GM23338 (cell line): ENCODE measurements around the gene C1orf50. TPM values are rescaled to one million over a fixed set of nuclear protein-coding genes. Genes with fewer than 3 reads are reported as not detected.
A peak's percentile ranks its signal among the peaks of the same experiment; 100 is the strongest.

Experiments
- ATAC-seq: fragments of 200-7000 bp; cut with Tn5 transposase; 3 replicates; pipeline ENCODE4 v1.9.1; 2020
- DNase-seq: peaks from one replicate; pipeline ENCODE4 v3.0.0-alpha.2; 2015; ENCODE audit warnings: low spot score
- H2AFZ ChIP-seq: fragments of 200-600 bp; sonication (generic); 2 replicates; pipeline ENCODE4 v1.8.0; 2016; ENCODE audit warnings: antibody characterized with exemption, mild to moderate bottlenecking, moderate library complexity
- H3F3A ChIP-seq: fragments of 200-600 bp; sonication (generic); replicated peaks from 2 replicates; pipeline ENCODE4 v1.8.0; 2017; ENCODE audit warnings: antibody characterized with exemption, mixed run types, low read depth
- H3K27ac ChIP-seq: fragments of 200-600 bp; sonication (generic); 2 replicates; pipeline ENCODE4 v1.6.1; 2016; ENCODE audit warnings: low read depth
- H3K27me3 ChIP-seq: fragments of 200-600 bp; sonication (generic); 2 replicates; pipeline ENCODE4 v1.8.0; 2016; ENCODE audit warnings: mild to moderate bottlenecking, mixed run types, moderate library complexity; ENCODE audit not compliant: insufficient read depth
- H3K36me3 ChIP-seq: fragments of 200-600 bp; sonication (generic); 2 replicates; pipeline ENCODE4 v1.8.0; 2016; ENCODE audit warnings: mild to moderate bottlenecking; ENCODE audit not compliant: insufficient read depth
- H3K4me1 ChIP-seq: fragments of 200-600 bp; sonication (generic); 2 replicates; pipeline ENCODE4 v1.8.0; 2016; ENCODE audit warnings: mild to moderate bottlenecking, moderate library complexity; ENCODE audit not compliant: insufficient read depth
- H3K4me2 ChIP-seq: fragments of 200-600 bp; sonication (generic); 2 replicates; pipeline ENCODE4 v1.7.1; 2017; ENCODE audit warnings: mixed run types
- H3K4me3 ChIP-seq: fragments of 200-600 bp; sonication (generic); 2 replicates; pipeline ENCODE4 v1.6.1; 2016; ENCODE audit warnings: mixed run types
- H3K79me2 ChIP-seq: fragments of 200-600 bp; sonication (generic); replicated peaks from 2 replicates; pipeline ENCODE4 v1.8.0; 2017; ENCODE audit warnings: mild to moderate bottlenecking; ENCODE audit not compliant: insufficient read depth
- H3K9me2 ChIP-seq: fragments of 200-600 bp; sonication (generic); 2 replicates; pipeline ENCODE4 v1.8.0; 2017; ENCODE audit not compliant: insufficient read depth
- H4K20me1 ChIP-seq: fragments of 200-600 bp; sonication (generic); replicated peaks from 2 replicates; pipeline ENCODE4 v1.8.0; 2017; ENCODE audit warnings: mild to moderate bottlenecking; ENCODE audit not compliant: insufficient read depth
- H3K27ac Mint-ChIP-seq: 2 replicates; pipeline ENCODE4 v1.8.0; 2020; ENCODE audit warnings: inconsistent platforms, mild to moderate bottlenecking, moderate library complexity, mixed read lengths
- H3K27me3 Mint-ChIP-seq: 3 replicates; pipeline ENCODE4 v1.8.0; 2022; ENCODE audit warnings: low read depth, mild to moderate bottlenecking, moderate library complexity, mixed read lengths, inconsistent platforms; ENCODE audit not compliant: insufficient read depth, poor library complexity
- H3K36me3 Mint-ChIP-seq: 3 replicates; pipeline ENCODE4 v1.8.0; 2021; ENCODE audit warnings: low read depth, mild to moderate bottlenecking, inconsistent platforms, moderate library complexity, mixed read lengths
- H3K4me1 Mint-ChIP-seq: 3 replicates; pipeline ENCODE4 v1.8.0; 2020; ENCODE audit warnings: mild to moderate bottlenecking, inconsistent platforms, mixed read lengths
- H3K4me3 Mint-ChIP-seq: 3 replicates; pipeline ENCODE4 v1.8.0; 2021; ENCODE audit warnings: moderate library complexity, mild to moderate bottlenecking, inconsistent platforms, mixed read lengths
- H3K9me3 Mint-ChIP-seq: 3 replicates; pipeline ENCODE4 v1.8.0; 2020; ENCODE audit warnings: moderate library complexity, mild to moderate bottlenecking, inconsistent platforms, mixed read lengths
- CREB1 ChIP-seq: fragments of 250-450 bp; sonication (Bioruptor Pico); IDR thresholded peaks from 2 replicates; pipeline ENCODE4 v1.5.0; 2020; ENCODE audit warnings: low read depth, mild to moderate bottlenecking, moderate library complexity
- CTCF ChIP-seq, 2 experiments: fragments of 200-600 bp in 1 of 2; sonication (generic) in 1 of 2; conservative IDR thresholded peaks; 2 replicates each; pipeline versions ENCODE4 v1.5.1 to v1.6.1; 2016 to 2017; ENCODE audit warnings: antibody characterized with exemption in 2 of 2, low read depth in 2 of 2, mild to moderate bottlenecking in 2 of 2, moderate library complexity in 1 of 2
- EZH2phosphoT487 ChIP-seq: fragments of 200-600 bp; sonication (generic); IDR thresholded peaks from one replicate; pipeline ENCODE4 v1.8.1; 2018; ENCODE audit warnings: antibody characterized with exemption; ENCODE audit not compliant: unreplicated experiment
- NANOG ChIP-seq: IDR thresholded peaks from 2 replicates; pipeline ENCODE4 v1.6.1; 2016; ENCODE audit warnings: antibody characterized with exemption, borderline replicate concordance
- ZNF331 ChIP-seq: fragments of 250-450 bp; sonication (Bioruptor Pico); IDR thresholded peaks from 2 replicates; pipeline ENCODE4 v1.5.0; 2020; ENCODE audit warnings: low read depth, mild to moderate bottlenecking, moderate library complexity
- polyA plus RNA-seq: library from polyadenylated mRNA; unstranded; fragments of >200 nt; fragmentation: Nextera tagmentation; extraction: Ambion mirVana; gene quantifications from 2 replicates; pipeline ENCODE4 v1.2.1, GENCODE V29; 2016
- total RNA-seq: library from RNA; depleted of rRNA; stranded (reverse); fragments of >200 nt; shearing (Covaris generic); gene quantifications from 2 replicates; pipeline ENCODE4 v1.2.3, GENCODE V29; 2014
- TF ChIP-seq, protein P1 (sequence below): IDR thresholded peaks from 2 replicates; pipeline ENCODE4 v1.6.1; 2016; ENCODE audit warnings: antibody characterized with exemption

C1orf50 gene
- total and polyA plus RNA-seq, 2 experiments from 2014 or later, result 4.4 to 4.7 TPM

DNA sequence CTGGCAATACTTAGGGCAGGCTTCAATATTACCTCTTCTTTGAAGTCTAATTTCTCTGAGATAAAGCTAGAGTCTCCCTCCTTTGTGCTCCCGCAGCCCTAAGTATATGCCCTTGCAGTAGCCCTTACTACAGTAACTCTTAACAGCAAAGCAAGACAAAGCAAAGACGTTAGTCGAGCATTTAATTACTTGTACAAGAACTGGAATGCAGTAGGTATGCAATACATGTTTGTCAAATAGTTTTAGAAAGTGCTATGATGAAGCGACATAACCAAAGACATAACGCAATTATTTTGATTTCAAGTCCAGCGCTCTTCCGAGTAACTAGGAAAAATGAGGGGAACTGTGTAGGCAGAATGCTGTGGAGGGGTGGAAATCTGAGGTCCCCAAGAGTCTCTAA, 1.8 kb upstream of the C1orf50 start:
- Histone ChIP-seq H3K4me2 (peak overlapping the region; percentile 83), H3F3A (no peaks in the 10 kb centered on the region), H2AFZ (no peak overlapping the region), H3K4me1 (peaks cover 24% of the 10 kb centered on the region), H3K79me2 (peaks cover 57% of the 10 kb centered on the region), H4K20me1 (no peaks in the 10 kb centered on the region; the same call in 1 of the 2 replicates), H3K27ac (0 out of 2 replicates have a peak overlapping the region, but pooled peaks have one; percentile 21), H3K9me2 (no peaks in the 10 kb centered on the region), H3K27me3 (no peaks in the 10 kb centered on the region), H3K4me3 (peak overlapping the region; percentile 92), H3K36me3 (peaks cover 10% of the 10 kb centered on the region; the same call in 1 of the 2 replicates)
- Mint-ChIP-seq H3K9me3 (no peaks in the 10 kb centered on the region), H3K36me3 (peaks cover 30% of the 10 kb centered on the region), H3K4me1 (peaks cover 10% of the 10 kb centered on the region), H3K27me3 (peaks cover 13% of the 10 kb centered on the region), H3K27ac (no peak overlapping the region), H3K4me3 (no peak overlapping the region)
- ATAC-seq (no peak), DNase-seq (no peak)
- TF ChIP-seq, protein P1, sequence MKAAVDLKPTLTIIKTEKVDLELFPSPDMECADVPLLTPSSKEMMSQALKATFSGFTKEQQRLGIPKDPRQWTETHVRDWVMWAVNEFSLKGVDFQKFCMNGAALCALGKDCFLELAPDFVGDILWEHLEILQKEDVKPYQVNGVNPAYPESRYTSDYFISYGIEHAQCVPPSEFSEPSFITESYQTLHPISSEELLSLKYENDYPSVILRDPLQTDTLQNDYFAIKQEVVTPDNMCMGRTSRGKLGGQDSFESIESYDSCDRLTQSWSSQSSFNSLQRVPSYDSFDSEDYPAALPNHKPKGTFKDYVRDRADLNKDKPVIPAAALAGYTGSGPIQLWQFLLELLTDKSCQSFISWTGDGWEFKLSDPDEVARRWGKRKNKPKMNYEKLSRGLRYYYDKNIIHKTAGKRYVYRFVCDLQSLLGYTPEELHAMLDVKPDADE, result no peak
- no peak for TF ChIP-seq NANOG
- TF ChIP-seq CTCF (conservative IDR thresholded peaks at IDR 0.05; ENCODE audit: low read depth in 2 of 2), result no peak
- TF ChIP-seq EZH2phosphoT487, result no peak
- TF ChIP-seq ZNF331 (CRISPR knock-in tag), result no peak

- Histone ChIP-seq H2AFZ (peak overlapping the region; percentile 76; the same call in 1 of the 2 replicates), H3K4me3 (peak overlapping the region; percentile 92), H3K27ac (no peak overlapping the region), H3K79me2 (peaks cover 65% of the 10 kb centered on the region), H3K4me1 (peaks cover 24% of the 10 kb centered on the region), H3F3A (no peaks in the 10 kb centered on the region), H3K36me3 (peaks cover 7% of the 10 kb centered on the region; the same call in 1 of the 2 replicates), H3K27me3 (no peaks in the 10 kb centered on the region), H3K9me2 (no peaks in the 10 kb centered on the region), H3K4me2 (peak overlapping the region; percentile 83), H4K20me1 (no peaks in the 10 kb centered on the region; the same call in 1 of the 2 replicates)
- H3K9me3 Mint-ChIP-seq, result no peaks in the 10 kb centered on the region
- peaks cover 10% of the 10 kb centered on the region for H3K4me1 Mint-ChIP-seq
- H3K36me3 Mint-ChIP-seq, result peaks cover 35% of the 10 kb centered on the region
- TF ChIP-seq CREB1 (CRISPR knock-in tag) (0 out of 2 replicates have a peak, but pooled peaks have one; percentile 28), CTCF (conservative IDR thresholded peaks at IDR 0.05; ENCODE audit: low read depth in 2 of 2) (peak; percentile 47 to 65), EZH2phosphoT487 (no peak)
- no peak overlapping the region for H3K4me3 Mint-ChIP-seq
- peak overlapping the region; percentile 65 for H3K27ac Mint-ChIP-seq
- DNase-seq (peak; percentile 81), ATAC-seq (peak; percentile 34)
- H3K27me3 Mint-ChIP-seq, result peaks cover 13% of the 10 kb centered on the region
These were observed 963 bp upstream of the C1orf50 start for GRCh38 chr1:42765832-42766740.
